Adrenal gland (tissue), 12 donors: ENCODE results near the gene FXR2. TPM values are rescaled to one million over a fixed set of nuclear protein-coding genes. Genes with fewer than 3 reads are reported as not detected.
A peak's percentile ranks its signal among the peaks of the same experiment; 100 is the strongest.

Experiments used
- DNase-seq, 7 donors: peaks; one replicate each; pipeline ENCODE4 v3.0.0-alpha.2; 2019 to 2020
- H3K27ac ChIP-seq, 5 donors: fragments of 200-600 bp; sonication (generic) in 4 of 5; 1 replicate in 3 of 5; 2 replicates in 2 of 5; pipeline versions ENCODE4 v1.5.1 to v1.8.0; 2016 to 2020; ENCODE audit warnings: mild to moderate bottlenecking in 1 of 5
- H3K27me3 ChIP-seq: fragments of 200-600 bp; 2 replicates; pipeline ENCODE4 v1.8.0; 2021
- H3K36me3 ChIP-seq, 2 donors: fragments of 200-600 bp; replicated peaks in 1 of 2; 1 replicate in 1 of 2; 2 replicates in 1 of 2; pipeline versions ENCODE4 v1.5.1 to v1.8.0; 2018 to 2022
- H3K4me1 ChIP-seq, 2 donors: fragments of 200-600 bp; replicated peaks in 1 of 2; 1 replicate in 1 of 2; 2 replicates in 1 of 2; pipeline versions ENCODE4 v1.5.1 to v1.8.0; 2018 to 2021
- H3K4me3 ChIP-seq, 4 donors: fragments of 200-600 bp; sonication (generic) in 3 of 4; one replicate each; pipeline ENCODE4 v1.5.1; 2016 to 2018
- H3K9me3 ChIP-seq, 3 donors: fragments of 200-600 bp; sonication (generic) in 1 of 3; replicated peaks in 1 of 3; 1 replicate in 2 of 3; 2 replicates in 1 of 3; pipeline versions ENCODE4 v1.5.1 to v1.8.0; 2016 to 2021
- POLR2A ChIP-seq, 2 donors: fragments of 450-650 bp; IDR thresholded peaks; one replicate each; pipeline ENCODE4 v1.6.1; 2017; ENCODE audit warnings: antibody characterized with exemption in 2 of 2, mild to moderate bottlenecking in 2 of 2, moderate library complexity in 1 of 2
- WGBS, 4 donors: extraction: QIAGEN DNeasy Blood & Tissue Kit in 2 of 4; methylation state at CpG; one replicate each; pipeline versions ENCODE4 v1.1.5 to v1.1.7; 2013 to 2017; 5-methylcytosine and 5-hydroxymethylcytosine counted together
- intact Hi-C, 2 donors: fragments of 100-400 bp; cut with DNase I; formaldehyde crosslinking; loops; one replicate each; pipeline versions ENCODE4 v1.14.1 to v1.15.0; 2022 to 2023
- polyA plus RNA-seq, 3 donors: library from polyadenylated mRNA; stranded (reverse); fragments of 200-250 nt in 2 of 3; fragments of 350-450 nt in 1 of 3; fragmentation: Illumina TruSeq in 1 of 3; extraction: RNeasy Lipid Tissue Mini Kit (QIAGEN cat#74804) in 1 of 3; gene quantifications; one replicate each; pipeline ENCODE4 v1.2.3, GENCODE V29; 2013 to 2014
- total RNA-seq, 9 donors: library from RNA; depleted of rRNA in 4 of 9; stranded (reverse); fragments of >200 nt in 4 of 9; fragments of 120-200 nt in 1 of 9; fragmentation: NEBNext Ultra II Directional in 1 of 9; extraction: Animal tissue kit (Norgen Biotek cat#: 25700) in 1 of 9; gene quantifications; one replicate each; pipeline versions ENCODE4 v1.1.0 to v1.2.4, GENCODE V29; 2013 to 2023
- TF ChIP-seq, protein P1 (sequence below), 6 experiments: fragments of 450-650 bp in 4 of 6; fragments of 200-600 bp in 2 of 6; sonication (generic) in 1 of 6; IDR thresholded peaks; 1 replicate in 5 of 6; 2 replicates in 1 of 6; pipeline versions ENCODE4 v1.5.1 to v1.8.0; 2016 to 2021; ENCODE audit warnings: antibody characterized with exemption in 6 of 6, mild to moderate bottlenecking in 2 of 6, moderate library complexity in 1 of 6
- donor health status: healthy with polysubstance abuse.
- donor health status: Bipolar disorder and iron deficiency.
- donor health status: DM: yes; HTN: yes; CAD: no.
- donor health status: DM: no; HTN: no; CAD: no.
- donor health status: DM: no; HTN: no; CAD: no.
- donor health status: DM: yes; HTN: yes; CAD: no.

Gene FXR2
- total and polyA plus RNA-seq, 12 donors, result 35.6 to 73.1 (median 43.9) TPM

DNA sequence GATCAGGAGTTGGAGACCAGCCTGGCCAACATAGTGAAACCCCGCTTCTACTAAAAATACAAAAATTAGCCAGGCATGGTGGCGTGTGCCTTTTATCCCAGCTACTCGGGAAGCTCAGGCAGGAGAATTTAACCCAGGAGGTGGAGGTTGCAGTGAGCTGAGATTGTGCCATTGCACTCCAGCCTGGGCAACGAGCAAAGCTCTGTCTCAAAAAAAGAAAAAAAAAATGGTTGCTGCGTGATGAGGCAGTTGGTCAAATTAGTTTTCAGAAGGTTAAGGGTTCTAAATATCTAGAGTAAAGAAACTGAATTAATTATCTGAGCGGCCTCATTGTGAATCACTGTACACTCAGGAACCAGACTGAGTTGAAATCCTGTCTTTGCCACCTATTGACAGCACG is 38.7 kb downstream of the FXR2 start:
- peaks cover 0 to 58% of the 10 kb centered on the region in 2 donors for H3K36me3 ChIP-seq
- DNase-seq, result no peak
- H3K9me3 ChIP-seq, result no peaks in the 10 kb centered on the region
- peak overlapping the region in 2 of 5 donors; percentile 99 to 100 for H3K27ac ChIP-seq
- TF ChIP-seq, protein P1, sequence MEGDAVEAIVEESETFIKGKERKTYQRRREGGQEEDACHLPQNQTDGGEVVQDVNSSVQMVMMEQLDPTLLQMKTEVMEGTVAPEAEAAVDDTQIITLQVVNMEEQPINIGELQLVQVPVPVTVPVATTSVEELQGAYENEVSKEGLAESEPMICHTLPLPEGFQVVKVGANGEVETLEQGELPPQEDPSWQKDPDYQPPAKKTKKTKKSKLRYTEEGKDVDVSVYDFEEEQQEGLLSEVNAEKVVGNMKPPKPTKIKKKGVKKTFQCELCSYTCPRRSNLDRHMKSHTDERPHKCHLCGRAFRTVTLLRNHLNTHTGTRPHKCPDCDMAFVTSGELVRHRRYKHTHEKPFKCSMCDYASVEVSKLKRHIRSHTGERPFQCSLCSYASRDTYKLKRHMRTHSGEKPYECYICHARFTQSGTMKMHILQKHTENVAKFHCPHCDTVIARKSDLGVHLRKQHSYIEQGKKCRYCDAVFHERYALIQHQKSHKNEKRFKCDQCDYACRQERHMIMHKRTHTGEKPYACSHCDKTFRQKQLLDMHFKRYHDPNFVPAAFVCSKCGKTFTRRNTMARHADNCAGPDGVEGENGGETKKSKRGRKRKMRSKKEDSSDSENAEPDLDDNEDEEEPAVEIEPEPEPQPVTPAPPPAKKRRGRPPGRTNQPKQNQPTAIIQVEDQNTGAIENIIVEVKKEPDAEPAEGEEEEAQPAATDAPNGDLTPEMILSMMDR (IDR thresholded peaks at IDR 0.05), result no peak
- no peak for TF ChIP-seq POLR2A (IDR thresholded peaks at IDR 0.05)
- WGBS, 4 donors, result 57 to 67% (median 62%) methylated on average over 7 of the region's 7 CpGs
- peaks cover 34 to 71% of the 10 kb centered on the region in 2 donors for H3K4me1 ChIP-seq
- H3K4me3 ChIP-seq, result no peak overlapping the region
- no peaks in the 10 kb centered on the region for H3K27me3 ChIP-seq
- intact Hi-C loops, result no loop called here

DNA sequence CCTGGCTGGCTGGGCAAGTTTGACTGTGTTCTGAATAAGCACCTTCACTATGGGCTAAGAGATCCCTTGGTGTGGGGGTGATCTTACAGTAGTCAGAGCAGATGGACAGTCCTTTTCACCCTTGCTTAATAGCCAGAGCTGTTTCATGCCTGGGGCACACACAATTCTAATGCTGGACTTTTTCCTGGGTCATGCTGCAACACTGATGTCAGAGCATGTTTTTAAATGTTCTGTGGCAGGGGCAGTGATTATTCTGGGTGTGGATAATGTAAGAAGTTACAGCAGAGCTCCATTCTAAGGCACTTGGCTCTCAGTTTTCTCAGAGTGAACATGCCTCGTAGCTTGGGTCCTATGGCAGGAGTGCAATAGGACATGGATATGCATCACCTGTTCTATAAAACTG is 39.2 kb downstream of the FXR2 start:
- TF ChIP-seq POLR2A (IDR thresholded peaks at IDR 0.05), result no peak
- TF ChIP-seq, protein P1 (IDR thresholded peaks at IDR 0.05), result no peak
- DNase-seq, result peak in 1 of 7 donors; percentile 5
- Histone ChIP-seq H3K9me3 (no peaks in the 10 kb centered on the region), H3K27ac (peak overlapping the region in 3 of 5 donors; percentile 13 to 100 (median 99)), H3K4me1 (peaks cover 34 to 69% of the 10 kb centered on the region in 2 donors), H3K4me3 (peak overlapping the region in 1 of 4 donors; percentile 98), H3K36me3 (peaks cover 0 to 63% of the 10 kb centered on the region in 2 donors), H3K27me3 (no peaks in the 10 kb centered on the region)
- 42 to 50% (median 48%) methylated on average over 1 of the region's 1 CpG for WGBS, 4 donors
- intact Hi-C loops, result no loop called here

DNA sequence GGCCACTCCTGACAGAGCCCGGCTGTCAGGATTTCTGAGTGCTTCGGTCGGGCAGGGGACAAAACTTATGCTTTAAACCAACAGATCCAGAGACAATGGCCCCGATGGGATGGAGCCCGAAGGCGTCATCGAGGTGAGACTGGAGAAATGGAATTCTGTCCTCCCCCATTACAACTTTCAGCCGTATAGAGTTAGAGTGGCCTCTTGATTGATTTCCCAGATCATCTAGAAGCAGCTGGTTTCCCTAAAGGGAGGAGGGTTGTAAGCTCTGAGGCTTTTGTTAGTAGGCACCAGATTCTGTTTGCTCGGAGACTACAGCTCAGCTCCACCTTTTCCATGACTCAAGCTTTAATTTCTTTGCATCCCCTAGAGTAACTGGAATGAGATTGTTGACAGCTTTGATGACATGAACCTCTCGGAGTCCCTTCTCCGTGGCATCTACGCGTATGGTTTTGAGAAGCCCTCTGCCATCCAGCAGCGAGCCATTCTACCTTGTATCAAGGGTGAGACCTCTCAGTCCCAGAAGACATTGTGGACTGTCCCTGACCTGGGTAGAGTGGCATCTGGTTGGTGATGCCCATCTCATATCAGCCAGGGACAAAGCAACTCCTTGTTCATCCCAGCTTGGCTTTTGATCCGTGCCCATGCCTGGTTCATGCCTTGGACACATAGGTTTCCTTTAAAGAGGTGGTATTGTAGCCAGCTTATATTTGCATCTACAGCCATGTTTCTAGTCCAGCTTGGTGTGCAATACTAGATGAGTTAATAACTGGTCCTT is 40.3 kb downstream of the FXR2 start:
- TF ChIP-seq, protein P1 (IDR thresholded peaks at IDR 0.05), result no peak
- no peak for TF ChIP-seq POLR2A (IDR thresholded peaks at IDR 0.05)
- H3K36me3 ChIP-seq, result peaks cover 0 to 74% of the 10 kb centered on the region in 2 donors
- intact Hi-C loops, result no loop called here
- H3K9me3 ChIP-seq, result no peaks in the 10 kb centered on the region
- H3K4me1 ChIP-seq, result peaks cover 28 to 58% of the 10 kb centered on the region in 2 donors
- H3K27ac ChIP-seq, result peak overlapping the region in 4 of 5 donors; percentile 98 to 100 (median 99)
- H3K27me3 ChIP-seq, result no peaks in the 10 kb centered on the region
- peak overlapping the region; percentile 19 to 98 (median 92) for H3K4me3 ChIP-seq
- WGBS, 4 donors, result 9 to 13% (median 11%) methylated on average over 13 to 15 of the region's 15 CpGs
- DNase-seq, result peak in 1 of 7 donors; percentile 13

DNA sequence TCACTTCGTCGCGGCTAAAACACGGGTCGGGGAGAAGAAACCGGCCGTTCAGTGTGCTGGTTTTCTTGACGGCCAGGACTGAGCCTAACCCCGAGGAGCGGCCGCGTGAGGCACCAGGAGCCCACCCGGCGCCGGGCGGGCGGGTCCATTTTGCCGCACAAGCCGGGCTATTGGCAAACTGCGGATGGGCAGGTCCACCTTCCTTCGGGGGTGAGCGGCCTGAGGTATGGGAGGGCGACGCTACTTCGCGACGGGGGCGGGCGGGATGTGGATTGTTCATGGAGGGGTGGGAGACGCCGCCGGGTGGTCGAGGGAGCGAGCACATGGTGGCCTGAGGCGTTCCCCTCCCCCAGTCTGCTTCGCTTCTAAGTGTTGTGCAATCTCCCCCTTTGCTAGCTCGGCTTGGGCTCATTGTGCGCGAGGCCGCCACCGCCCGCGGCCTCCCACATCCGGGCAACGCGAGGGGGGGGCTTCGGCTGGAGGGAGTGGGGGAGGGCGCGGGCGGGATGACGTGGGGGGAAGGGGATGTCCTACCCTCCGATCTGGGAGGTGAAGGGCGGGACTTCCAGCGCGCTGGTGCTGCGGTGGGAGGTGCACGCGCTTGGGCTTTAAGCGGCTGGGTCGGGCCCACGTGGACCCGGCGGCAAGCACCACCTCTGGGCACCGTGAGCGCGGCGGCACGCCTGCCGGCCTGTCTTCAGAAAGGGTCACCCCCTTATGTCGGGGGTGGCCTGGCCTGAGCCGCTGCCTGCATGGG is 41.2 kb downstream of the FXR2 start:
- TF ChIP-seq POLR2A (IDR thresholded peaks at IDR 0.05), result peak in 1 of 2 donors; percentile 11
- TF ChIP-seq, protein P1 (IDR thresholded peaks at IDR 0.05), result no peak
- Histone ChIP-seq H3K4me3 (peak overlapping the region; percentile 90 to 98 (median 94)), H3K36me3 (peaks cover 0 to 69% of the 10 kb centered on the region in 2 donors), H3K27me3 (no peaks in the 10 kb centered on the region), H3K4me1 (peaks cover 20 to 50% of the 10 kb centered on the region in 2 donors), H3K9me3 (no peaks in the 10 kb centered on the region), H3K27ac (peak overlapping the region; percentile 90 to 100 (median 99))
- intact Hi-C loops, result no loop called here
- peak; percentile 92 to 95 (median 94) for DNase-seq
- WGBS, 4 donors, result 0 to 1% (median 0%) methylated on average over 8 to 71 of the region's 71 CpGs
